Right lung (tissue), 5 donors: Measurements from ENCODE around the gene FXN. TPM values are rescaled to one million over a fixed set of nuclear protein-coding genes. Genes with fewer than 3 reads are reported as not detected.
"Not testable (repeated sequence)": the region's sequence is repeated elsewhere in the genome, so short reads cannot be mapped to it uniquely, and the experiment has no call there.

ENCODE experiments used
- DNase-seq, 2 donors: peaks; one replicate each; pipeline ENCODE4 v3.0.0-alpha.2; 2013
- polyA plus RNA-seq, 5 donors: library from polyadenylated mRNA; unstranded; fragments of 120-200 nt; gene quantifications; one replicate each; pipeline versions ENCODE4 v1.2.1 to v1.2.3, GENCODE V29; 2013; ENCODE audit warnings: inconsistent platforms in 1 of 5, low replicate concordance in 1 of 5; ENCODE audit not compliant: insufficient read length in 5 of 5, insufficient read depth in 1 of 5

Gene FXN
- polyA plus RNA-seq, 5 donors, result 21.3 to 25.5 (median 24.6) TPM

- no peak for DNase-seq
Measured at GRCh38 chr9:69097923-69098593, 62.5 kb downstream of the FXN start.

DNA sequence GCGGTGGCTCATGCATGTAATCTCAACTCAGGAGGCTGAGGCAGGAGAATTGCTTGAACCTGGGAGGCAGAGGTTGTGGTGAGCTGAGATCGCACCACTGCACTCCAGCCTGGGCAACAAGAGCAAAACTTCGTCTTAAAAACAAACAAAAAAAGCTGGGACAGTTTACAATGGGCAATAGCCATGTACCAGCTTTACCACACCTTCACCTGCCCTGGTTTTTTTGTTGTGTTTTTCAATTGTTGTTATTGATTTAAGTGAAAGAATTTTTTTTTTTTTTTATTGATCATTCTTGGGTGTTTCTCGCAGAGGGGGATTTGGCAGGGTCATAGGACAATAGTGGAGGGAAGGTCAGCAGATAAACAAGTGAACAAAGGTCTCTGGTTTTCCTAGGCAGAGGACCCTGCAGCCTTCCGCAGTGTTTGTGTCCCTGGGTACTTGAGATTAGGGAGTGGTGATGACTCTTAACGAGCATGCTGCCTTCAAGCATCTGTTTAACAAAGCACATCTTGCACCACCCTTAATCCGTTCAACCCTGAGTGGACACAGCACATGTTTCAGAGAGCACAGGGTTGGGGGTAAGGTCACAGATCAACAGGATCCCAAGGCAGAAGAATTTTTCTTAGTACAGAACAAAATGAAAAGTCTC is 67.9 kb downstream of the FXN start:
- not testable (repeated sequence) for DNase-seq

- peak in 1 of 2 donors; percentile 23 for DNase-seq
Measured at GRCh38 chr9:69104830-69105527, 69.4 kb downstream of the FXN start.

DNA sequence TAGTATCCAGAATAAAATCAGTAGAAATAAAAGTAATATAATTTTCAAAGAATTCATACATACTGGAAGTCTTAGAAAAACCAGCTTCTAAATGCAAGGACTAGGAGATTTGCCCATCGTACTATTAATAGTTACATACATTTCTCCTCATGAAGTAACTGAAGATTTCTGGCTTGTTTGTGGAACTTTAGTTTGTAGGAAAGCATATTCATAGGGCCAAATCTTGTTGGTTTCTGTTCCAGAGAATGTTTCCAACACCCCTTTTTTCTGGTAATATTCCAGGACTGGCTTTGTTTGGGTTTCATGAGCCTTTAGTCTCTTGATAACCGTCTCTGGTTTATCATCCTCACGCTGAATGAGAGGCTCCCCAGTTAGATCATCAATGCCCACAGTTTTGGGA is 72.2 kb downstream of the FXN start:
- DNase-seq, result peak in 1 of 2 donors; percentile 62

DNA sequence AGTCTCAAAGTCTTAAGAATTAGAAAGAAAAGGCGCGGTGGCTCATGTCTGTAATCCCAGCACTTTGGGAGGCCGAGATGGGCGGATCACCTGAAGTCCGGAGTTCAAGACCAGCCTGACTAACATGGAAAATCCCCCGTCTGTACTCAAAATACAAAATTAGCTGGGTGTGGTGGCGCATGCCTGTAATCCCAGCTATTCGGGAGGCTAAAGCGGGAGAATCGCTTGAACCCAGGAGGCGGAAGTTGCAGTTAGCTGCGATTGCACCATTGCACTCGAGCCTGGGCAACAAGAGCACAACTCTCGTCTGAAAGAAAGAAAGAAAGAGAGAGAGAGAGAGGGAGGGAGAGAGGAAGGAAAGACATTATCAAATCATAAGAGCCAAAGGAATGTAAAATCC is 73.2 kb downstream of the FXN start:
- not testable (repeated sequence) for DNase-seq

DNA sequence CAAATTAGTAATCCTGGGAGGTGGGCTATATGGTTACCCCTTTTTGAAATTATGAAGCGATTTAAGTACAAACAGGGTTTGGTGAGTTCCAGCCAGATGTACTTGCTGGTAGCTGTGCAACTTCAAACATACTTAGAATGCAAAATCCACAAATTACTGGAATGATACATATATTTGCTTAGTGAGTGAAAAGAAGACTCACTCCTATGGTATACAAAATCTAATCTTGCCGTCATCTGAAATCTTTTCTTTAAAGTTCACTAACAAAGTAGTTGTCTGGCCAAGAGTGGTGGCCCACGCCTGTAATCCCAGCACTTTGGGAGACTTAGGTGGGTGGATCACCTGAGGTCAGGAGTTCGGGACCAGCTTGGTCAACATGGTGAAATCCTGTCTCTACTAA is 73.6 kb downstream of the FXN start:
- DNase-seq, result no peak

GRCh38 chr9:69112646-69113045 is 77.1 kb downstream of the FXN start:
- not testable (repeated sequence) for DNase-seq

- DNase-seq, result no peak
Measured at GRCh38 chr9:69115621-69116020, 80.1 kb downstream of the FXN start.

GRCh38 chr9:69118656-69119055 is 83.1 kb downstream of the FXN start:
- no peak for DNase-seq

- DNase-seq, result peak; percentile 69 to 73
Measured at GRCh38 chr9:69120380-69121154, 85.0 kb downstream of the FXN start.

GRCh38 chr9:69121155-69122081 is 85.9 kb downstream of the FXN start:
- peak; percentile 40 to 52 for DNase-seq

- DNase-seq, result peak; percentile 34 to 49
Measured at GRCh38 chr9:69122082-69122548, 86.6 kb downstream of the FXN start.

GRCh38 chr9:69122549-69123141 is 87.1 kb downstream of the FXN start:
- no peak for DNase-seq

DNA sequence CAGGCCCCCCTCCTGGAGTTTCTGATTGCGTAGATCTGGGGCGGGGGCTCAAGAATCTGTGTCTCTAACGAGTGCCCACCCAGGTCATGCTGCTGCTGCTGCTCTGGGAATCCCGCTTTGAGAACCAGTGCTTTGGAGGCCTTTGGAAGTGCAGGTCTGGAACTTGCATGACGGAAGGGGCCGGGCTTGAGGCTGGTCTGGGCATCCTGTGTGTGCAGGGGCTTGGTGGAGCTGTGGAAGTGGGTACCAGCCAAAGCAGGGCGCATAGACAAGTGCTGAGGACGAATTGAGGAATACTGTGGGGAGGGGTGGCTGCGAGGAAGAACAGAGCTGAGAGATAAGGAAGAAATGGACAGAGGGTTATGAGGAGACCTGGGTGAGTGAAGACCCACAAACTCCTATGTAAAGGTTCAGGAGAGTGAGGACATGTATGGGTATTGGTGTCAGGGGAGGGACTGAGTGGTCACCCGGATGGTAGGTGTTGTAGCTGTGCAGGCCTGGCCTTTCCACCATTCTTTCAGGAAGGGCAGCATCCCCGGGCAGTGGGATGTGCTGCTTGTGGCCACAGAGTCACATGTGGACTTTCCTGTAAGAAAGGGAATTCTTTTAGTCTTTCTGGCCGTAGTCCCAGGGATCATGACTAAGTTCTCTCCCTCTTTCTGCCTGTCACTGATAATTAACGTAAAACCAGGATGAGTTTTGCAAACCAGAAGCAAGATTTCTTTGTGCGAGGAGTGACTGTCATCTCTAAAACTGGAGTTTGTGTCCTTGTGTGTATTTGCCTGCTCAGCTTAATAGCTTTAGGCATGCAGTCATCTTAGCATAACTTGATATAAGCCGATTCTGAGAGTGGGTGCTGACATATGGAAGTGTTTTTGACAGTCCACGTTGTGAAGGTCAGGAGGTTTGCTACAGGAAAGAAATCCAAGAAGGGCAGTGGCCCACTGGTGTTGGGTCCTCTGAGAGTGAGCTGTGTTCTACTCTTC is 95.2 kb downstream of the FXN start:
- DNase-seq, result no peak

DNA sequence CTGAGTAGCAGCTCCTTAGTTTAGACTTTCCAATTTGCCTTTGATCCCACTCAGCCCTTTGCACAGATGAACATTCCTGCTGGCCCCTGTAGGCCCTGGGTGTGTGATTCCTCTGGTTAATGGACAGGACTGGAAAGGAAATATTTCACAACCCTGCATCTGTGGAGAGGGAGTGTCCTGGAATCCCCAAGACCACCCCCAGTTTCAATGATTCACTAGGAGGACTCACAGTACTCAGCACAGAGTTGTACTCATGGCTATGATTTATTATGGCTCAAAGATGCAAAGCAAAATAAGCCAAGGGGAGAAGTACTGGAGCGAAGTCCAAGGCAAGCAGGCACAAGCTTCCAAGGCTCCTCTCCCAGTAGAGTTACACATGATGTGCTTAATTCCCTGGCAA is 96.1 kb downstream of the FXN start:
- DNase-seq, result no peak

DNA sequence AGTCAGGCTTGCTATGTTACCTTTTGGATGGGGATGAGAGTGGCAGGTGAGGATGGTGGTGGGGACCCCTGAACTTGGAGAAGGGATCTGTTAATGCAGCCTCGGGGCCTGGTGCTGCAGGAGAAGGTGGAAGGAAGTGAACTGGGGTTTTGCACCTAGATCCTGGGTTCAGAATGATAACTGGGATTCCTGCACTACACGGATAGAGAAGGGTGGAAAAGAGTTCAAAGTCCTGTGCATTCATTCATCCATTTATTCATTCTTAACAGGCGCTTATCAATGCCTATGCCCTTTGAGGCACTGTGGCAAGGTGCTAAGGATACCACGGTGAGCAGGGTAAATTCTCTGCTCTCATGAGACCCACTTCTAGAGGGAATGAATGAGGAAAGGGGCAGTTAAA is 96.8 kb downstream of the FXN start:
- no peak for DNase-seq

GRCh38 chr9:69134412-69134811 is 98.9 kb downstream of the FXN start:
- no peak for DNase-seq

DNA sequence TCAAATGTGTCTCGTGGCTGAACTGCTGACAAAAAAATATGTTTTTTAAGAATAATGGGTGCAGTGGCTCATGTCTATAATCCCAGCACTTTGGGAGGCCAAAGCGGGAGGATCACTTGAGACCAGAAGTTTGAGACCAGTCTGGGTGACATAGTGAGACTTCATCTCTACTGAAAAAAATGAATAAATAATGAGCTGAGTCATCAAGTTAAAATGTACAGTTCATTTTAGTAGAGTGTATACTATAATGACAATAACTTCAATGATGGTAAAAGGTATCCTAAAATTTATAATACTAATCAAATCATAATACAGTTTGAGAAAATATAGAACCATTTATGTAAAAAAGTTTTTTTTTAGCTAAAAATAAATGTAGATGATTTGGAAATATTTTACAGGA is 100.6 kb downstream of the FXN start:
- DNase-seq, result no peak

DNA sequence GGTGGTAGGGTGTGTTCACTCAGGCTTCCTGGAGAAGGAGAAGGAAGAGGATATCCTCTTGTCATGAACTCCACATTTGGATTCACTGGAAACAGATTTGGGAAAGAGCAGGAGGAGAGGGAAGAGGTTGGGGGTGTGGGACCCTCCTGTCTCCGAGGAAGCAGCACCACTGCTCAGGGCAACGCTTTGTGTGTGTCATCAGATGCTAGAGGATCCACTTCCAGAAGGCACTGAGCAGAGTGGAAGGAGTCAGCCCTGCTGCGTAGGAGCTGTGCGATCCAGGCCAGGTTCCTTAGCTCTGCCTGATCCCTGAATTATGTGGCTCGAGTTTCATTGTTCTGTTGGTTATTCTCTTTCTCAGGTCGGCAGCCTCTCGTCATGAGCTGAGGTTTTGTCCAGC is 101.2 kb downstream of the FXN start:
- DNase-seq, result no peak
